Measurements from ENCODE around the gene MEMO1.
"Not testable (repeated sequence)": the region's sequence is repeated elsewhere in the genome, so short reads cannot be mapped to it uniquely, and the experiment has no call there.

- not testable (repeated sequence) for TF ChIP-seq CTCF (IDR thresholded peaks at IDR 0.05; ENCODE audit: low read depth, low read length, missing input control); RAD21 (IDR thresholded peaks at IDR 0.05); REST (IDR thresholded peaks at IDR 0.05); GABPA (IDR thresholded peaks at IDR 0.05 in 1 of 2, conservative IDR thresholded peaks at IDR 0.05 in 1 of 2); YY1 (IDR thresholded peaks at IDR 0.05); TAF1 (conservative IDR thresholded peaks at IDR 0.05); MAX (IDR thresholded peaks at IDR 0.05); JUND (IDR thresholded peaks at IDR 0.05); ZBTB33 (IDR thresholded peaks at IDR 0.05); EGR1 (IDR thresholded peaks at IDR 0.05; ENCODE audit: low read depth in 2 of 2)
Measured at GRCh38 chr2:31897340-31897739, 113.5 kb downstream of the MEMO1 start.

All from liver (tissue), 3 donors.